HG03558 (cell line): ENCODE measurements around the gene STK11IP.

Experiments used
- ATAC-seq: cut with Tn5 transposase; IDR thresholded peaks from one replicate; pipeline ENCODE4 v1.9.1; 2021; ENCODE audit warnings: moderate number of reproducible peaks; ENCODE audit not compliant: unreplicated experiment; ENCODE audit errors: extremely low read depth

Gene STK11IP

GRCh38 chr2:219612577-219613286 lies 15.1 kb downstream of the STK11IP start:
- ATAC-seq = no peak

DNA sequence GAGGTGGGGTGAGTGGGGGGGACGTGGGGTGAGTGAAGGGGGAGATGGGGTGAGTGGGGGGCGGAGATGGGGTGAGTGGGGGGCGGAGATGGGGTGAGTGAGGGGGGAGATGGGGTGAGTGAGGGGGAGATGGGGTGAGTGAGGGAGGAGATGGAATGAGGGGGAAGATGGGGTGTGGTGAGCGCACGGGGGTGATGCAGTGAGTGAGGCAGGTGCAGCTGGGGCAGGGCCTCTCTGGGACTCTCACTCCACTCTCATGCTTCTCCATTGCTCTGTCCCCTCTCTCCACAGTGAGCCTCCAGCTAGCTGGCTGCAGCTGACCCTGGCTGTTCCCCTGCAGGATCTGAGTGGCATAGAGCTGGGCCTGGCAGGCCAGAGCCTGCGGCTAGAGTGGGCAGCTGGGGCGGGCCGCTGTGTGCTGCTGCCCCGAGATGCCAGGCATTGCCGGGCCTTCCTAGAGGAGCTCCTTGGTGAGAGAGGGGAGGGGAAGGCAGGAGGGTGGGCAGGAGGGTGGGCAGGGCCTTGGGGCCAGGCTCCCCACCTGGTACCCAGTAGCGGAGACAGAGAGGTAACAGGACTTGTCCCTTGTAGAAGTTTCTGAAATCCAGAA lies 15.9 kb downstream of the STK11IP start:
- ATAC-seq = no peak

- ATAC-seq = no peak
Observed at GRCh38 chr2:219614076-219614860, 16.6 kb downstream of the STK11IP start.

GRCh38 chr2:219615036-219615435 lies 17.4 kb downstream of the STK11IP start:
- no peak for ATAC-seq

GRCh38 chr2:219615894-219616293 lies 18.2 kb downstream of the STK11IP start:
- no peak for ATAC-seq

- no peak for ATAC-seq
Observed at GRCh38 chr2:219616550-219616949, 18.9 kb downstream of the STK11IP start.

GRCh38 chr2:219618733-219619122 lies 21.1 kb downstream of the STK11IP start:
- ATAC-seq = no peak

DNA sequence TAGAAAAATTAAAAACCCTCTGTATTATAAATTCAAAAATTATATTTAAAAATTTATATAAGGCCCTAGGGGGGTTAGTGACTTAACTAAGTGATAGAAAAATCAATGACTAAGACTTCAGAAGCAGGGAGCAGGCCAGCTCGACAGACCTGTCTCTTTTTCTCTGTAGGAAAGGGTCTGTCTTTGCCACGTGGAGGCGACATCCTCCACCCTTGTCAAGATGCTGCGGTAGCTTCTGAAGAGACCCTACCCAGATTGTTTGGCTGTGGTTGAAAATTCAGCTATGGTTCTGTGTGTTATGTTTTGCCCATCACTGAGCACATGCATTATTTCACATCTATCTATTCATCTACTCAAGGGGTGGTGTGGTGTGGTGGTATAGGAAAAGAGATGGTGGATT lies 21.6 kb downstream of the STK11IP start:
- no peak for ATAC-seq

- ATAC-seq = no peak
Observed at GRCh38 chr2:219620546-219620945, 22.9 kb downstream of the STK11IP start.

DNA sequence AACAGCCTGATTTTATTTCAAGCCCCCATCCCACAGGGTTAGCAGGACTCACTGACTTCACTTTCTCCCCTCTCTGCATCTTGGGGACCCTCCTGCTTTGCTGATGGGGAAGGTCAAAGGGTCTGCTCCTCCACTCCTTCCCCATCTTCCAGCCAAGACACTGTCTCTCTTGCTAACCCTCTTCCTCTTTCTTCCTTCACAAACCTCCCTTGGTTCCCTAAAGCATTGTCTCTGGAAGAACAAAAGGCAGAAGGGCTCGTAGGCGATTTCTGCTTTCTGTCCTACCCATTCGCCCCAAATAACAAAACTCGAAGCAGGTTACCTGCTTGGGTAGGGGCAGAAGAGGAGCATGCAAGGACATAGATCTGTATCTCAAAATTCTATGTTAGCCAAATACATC lies 24.3 kb downstream of the STK11IP start:
- ATAC-seq = no peak

DNA sequence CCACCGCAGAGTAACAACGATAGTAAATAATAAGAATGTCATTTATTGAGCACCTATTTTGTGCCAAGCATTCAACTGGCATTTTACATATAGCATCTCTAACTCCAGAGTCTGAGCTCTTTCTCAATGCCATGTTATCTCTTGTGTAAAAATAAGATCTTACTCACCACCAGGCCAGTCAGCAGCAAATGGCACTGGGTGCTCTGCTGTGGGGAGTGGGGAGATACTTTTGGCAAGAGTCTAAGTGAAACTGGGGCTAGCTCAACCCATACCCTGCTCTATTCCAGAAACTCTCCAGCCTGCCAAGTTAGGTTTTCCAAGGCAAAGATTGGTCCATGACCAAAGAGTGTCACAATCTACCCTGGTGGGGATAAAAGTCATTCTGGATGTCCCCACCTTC lies 24.8 kb downstream of the STK11IP start:
- no peak for ATAC-seq

GRCh38 chr2:219624565-219624964 lies 26.9 kb downstream of the STK11IP start:
- ATAC-seq = no peak

DNA sequence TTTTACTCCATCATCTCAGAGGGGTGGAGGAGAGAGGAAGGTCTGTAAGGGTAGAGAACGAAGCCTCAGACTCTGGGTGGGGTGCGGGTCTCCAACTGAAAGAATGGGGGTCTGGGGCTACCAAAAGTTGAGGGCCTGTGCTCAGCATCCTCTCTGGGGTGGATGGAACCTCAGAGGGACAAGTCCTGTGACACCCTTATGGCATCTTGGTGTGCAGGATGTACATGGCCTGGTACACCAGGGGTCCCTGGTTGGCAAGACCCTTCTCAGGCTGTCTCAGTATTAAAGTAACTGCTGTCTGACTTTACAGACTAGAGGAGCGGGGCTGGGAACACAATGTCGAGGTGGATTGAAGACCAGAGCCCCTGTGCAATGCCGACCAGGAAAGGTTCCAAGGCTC lies 27.5 kb downstream of the STK11IP start:
- no peak for ATAC-seq

DNA sequence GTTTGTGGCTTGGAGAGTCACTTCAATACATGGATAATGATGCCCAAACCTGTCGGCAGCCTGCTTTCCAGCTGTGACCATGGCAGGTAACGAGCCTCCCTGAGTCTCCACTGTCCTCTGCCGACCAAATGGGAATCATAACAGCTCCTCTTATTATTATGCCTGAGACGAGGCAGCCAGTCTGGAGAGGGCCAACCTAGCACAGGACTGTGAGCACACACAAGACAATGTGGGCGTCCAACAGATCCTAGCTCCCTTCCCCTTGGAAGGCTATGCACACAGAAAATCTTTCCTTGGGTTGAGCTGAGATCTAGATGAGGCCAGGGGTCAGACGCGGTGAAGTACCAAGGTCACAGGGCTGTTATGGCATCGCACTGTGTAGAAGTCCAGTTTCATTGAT lies 28.9 kb downstream of the STK11IP start:
- ATAC-seq = no peak

GRCh38 chr2:219627103-219628100 lies 29.7 kb downstream of the STK11IP start, which contains the start of gene SLC4A3:
SLC4A3 (plus strand) TSS chr2:219627630; CDS start chr2:219627993, 363 bp downstream.
- ATAC-seq = no peak

GRCh38 chr2:219628235-219628985 lies 30.8 kb downstream of the STK11IP start:
- ATAC-seq = no peak

DNA sequence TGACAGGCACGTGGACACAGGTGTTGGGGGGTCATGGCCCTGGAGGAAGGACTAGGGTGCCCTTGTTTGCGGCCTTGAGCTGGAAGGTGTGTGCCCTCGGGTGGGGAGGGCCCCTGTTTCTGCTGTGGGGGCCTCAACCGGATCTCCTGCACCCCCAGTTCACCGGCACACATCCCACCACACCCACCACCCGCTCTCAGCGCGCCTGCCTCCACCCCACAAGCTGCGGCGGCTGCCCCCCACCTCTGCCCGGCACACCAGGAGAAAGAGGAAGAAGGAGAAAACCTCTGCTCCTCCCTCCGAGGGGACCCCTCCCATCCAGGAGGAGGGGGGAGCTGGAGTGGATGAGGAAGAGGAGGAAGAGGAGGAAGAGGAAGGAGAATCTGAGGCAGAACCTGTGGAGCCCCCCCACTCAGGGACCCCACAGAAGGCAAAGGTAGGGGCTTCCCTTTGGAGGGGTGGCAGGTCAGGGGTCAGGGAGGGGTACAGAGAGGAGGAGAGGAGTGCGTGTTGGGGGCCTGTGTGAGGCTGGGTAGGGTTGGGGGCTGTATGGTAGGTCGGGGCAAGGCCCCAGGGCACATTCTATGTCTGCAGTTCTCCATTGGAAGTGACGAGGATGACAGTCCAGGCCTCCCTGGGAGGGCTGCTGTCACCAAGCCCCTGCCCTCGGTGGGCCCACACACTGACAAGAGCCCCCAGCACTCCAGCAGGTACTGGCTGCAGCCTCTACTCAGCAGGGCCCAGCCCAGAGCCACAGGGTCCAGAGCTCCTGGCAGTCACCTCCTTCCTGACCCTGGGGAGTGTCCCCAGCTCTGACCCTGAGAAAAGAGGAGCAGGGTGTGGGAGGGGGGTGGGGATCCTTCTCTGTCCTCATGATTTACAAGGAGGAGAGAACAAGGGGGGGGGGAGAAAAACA lies 31.6 kb downstream of the STK11IP start:
- no peak for ATAC-seq

GRCh38 chr2:219629976-219630695 lies 32.5 kb downstream of the STK11IP start:
- no peak for ATAC-seq
